MV-4-11 (cell line): ENCODE results near the gene RPS21.

Experiments
- DNase-seq: peaks from one replicate; lab custom pipeline; 2025; lab: John Stamatoyannopoulos, UW

RPS21 gene

GRCh38 chr20:62426699-62427131, 39.8 kb downstream of the RPS21 start:
- no peak for DNase-seq

GRCh38 chr20:62427172-62428001, 40.5 kb downstream of the RPS21 start, which contains the start of gene RBBP8NL:
Gene RBBP8NL, minus strand, starts transcription at chr20:62427539. Its CDS starts 7,892 bp downstream, at chr20:62419647.
- DNase-seq = no peak

- DNase-seq = no peak
Measured at GRCh38 chr20:62428002-62428372, 41.1 kb downstream of the RPS21 start.

- no peak for DNase-seq
Measured at GRCh38 chr20:62428396-62429295, 41.7 kb downstream of the RPS21 start.

GRCh38 chr20:62429455-62430310, 42.8 kb downstream of the RPS21 start:
- DNase-seq = no peak

GRCh38 chr20:62430311-62430853, 43.5 kb downstream of the RPS21 start:
- DNase-seq = no peak

GRCh38 chr20:62430866-62431447, 44.1 kb downstream of the RPS21 start:
- DNase-seq = no peak

GRCh38 chr20:62433658-62434497, 47.0 kb downstream of the RPS21 start:
- no peak for DNase-seq

GRCh38 chr20:62436692-62437091, 49.8 kb downstream of the RPS21 start:
- no peak for DNase-seq

GRCh38 chr20:62437496-62437895, 50.6 kb downstream of the RPS21 start:
- no peak for DNase-seq

- DNase-seq = no peak
Measured at GRCh38 chr20:62437927-62438326, 51.0 kb downstream of the RPS21 start.
